Renal pelvis (tissue), 4 donors: Measurements from ENCODE around the gene TMEM88. TPM values are rescaled to one million over a fixed set of nuclear protein-coding genes. Genes with fewer than 3 reads are reported as not detected.

Experiments
- DNase-seq: peaks from one replicate; pipeline ENCODE4 v3.0.0-alpha.2; 2013
- polyA plus RNA-seq, 3 donors: library from polyadenylated mRNA; unstranded; fragments of 120-200 nt; gene quantifications; one replicate each; pipeline ENCODE4 v1.2.1, GENCODE V29; 2013; ENCODE audit not compliant: insufficient read length in 3 of 3

The TMEM88 gene
- polyA plus RNA-seq, 3 donors, result 25.9 to 32.4 (median 26.0) TPM

DNA sequence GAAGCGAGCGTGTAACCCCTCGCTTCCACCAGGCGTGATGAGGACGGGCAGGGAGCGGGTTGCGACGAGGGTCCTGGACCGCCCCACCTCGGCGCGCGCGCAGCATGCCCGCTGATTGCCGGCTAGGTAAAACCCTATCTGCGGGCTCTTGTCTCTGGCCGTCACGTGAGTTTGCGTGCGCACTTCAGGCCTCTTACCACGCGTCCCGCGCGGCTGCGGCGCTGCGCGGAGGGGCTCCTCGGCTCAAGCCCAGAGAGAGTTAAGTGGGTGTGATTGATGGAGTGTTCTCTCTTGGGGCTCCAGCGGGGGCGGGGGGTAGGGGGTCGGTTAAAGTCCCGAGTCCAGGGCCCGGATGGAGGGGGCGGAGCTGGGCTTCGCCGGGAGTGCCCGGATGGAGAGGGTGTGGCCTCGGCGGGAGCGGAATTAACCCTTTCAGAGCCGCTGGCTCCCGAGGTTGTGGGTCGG is 12.9 kb upstream of the TMEM88 start:
- peak; percentile 92 for DNase-seq

DNA sequence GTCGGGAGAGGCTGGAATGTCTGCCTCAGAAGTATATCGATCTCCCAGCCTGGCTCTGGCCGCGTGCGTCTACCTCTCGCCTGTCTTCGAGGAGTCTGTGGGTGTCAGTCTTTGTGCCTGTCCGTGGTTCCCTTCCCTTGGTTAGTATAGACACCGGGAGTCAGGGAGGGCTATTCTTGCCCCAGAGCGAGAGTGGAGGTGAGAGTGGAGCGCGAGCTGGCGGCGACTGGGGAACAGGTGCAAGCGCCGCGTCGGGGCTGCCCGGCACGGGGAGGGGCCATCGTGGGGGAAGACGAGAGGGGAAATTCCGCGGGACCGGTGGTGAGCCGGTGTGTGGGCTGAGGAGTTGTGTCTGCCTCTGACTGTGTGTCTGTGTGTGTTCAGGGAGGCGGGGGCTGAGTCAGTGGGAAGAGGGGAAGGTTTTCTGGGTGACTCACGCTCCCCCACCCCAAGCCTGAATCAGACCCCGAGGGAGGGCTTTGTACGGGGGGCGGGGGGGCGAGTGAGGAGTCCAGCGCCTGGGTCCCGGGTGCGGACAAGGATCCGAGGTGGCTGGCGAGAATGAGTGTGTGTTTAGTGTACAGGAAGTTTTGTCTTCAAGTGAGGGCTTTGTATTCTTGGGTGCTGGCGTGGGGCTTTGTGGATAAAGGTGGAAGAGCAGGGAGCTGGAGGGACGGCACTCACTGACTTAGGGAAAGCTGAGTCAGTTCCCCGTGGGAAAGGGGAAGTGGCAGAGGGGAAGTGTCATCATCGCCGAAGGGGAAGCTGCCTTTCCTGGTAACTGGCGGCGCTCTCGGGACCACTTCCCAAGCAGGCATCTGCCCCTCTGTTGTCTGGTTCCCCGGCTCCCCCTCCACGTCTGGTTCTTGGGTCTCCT is 12.2 kb upstream of the TMEM88 start:
- DNase-seq, result peak; percentile 40

DNA sequence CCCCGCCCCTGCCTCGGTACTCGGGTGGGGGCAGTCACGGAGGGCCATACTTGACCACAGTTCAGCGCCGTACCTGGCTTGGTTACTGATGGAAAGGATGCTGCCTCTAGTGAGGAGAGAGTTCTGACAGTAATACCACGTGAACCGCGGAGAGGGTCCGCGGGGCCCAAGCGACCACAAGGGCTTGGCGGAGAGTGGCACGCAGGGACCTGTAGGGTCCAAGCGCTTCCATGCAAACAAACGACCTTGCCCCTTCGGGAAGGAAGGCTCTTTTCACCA is 11.7 kb upstream of the TMEM88 start:
- DNase-seq, result no peak

DNA sequence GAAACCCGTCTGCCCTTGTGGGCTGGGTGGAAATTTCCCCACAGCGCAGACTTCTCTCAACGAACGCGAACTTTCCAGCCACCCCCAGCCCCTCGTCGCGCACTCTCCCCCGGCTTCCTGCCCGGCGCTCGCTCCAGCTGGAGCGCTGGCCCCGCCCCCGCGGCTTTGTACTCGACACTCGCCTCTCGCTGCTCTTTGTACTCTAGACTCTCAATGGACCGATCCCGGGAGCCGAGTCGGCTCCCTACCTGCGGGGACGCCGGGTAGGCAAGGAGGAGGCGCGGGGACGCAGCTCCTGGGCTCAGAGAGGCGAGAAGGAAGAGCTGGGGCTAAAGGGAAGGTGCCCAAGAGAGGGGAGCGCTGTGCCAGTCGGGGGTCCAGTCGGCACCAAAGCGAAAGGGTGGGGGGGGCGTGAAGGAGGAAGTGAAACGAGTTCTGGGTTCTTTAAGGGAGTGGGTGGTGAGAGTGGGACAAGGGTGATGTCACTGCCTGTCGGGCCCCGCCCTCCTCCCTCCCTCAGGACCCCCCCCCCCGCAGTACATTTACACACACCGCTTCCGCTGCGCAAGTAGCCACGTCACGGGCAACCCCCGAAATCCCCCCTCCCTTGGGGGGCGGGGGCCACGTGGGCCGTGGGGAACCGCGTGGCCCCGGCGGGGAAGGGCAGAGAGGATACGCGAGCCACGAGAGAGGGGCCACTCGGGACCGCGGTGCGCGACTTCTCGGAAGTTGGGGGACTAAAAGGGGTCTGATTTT is 11.2 kb upstream of the TMEM88 start:
- peak; percentile 84 for DNase-seq

DNA sequence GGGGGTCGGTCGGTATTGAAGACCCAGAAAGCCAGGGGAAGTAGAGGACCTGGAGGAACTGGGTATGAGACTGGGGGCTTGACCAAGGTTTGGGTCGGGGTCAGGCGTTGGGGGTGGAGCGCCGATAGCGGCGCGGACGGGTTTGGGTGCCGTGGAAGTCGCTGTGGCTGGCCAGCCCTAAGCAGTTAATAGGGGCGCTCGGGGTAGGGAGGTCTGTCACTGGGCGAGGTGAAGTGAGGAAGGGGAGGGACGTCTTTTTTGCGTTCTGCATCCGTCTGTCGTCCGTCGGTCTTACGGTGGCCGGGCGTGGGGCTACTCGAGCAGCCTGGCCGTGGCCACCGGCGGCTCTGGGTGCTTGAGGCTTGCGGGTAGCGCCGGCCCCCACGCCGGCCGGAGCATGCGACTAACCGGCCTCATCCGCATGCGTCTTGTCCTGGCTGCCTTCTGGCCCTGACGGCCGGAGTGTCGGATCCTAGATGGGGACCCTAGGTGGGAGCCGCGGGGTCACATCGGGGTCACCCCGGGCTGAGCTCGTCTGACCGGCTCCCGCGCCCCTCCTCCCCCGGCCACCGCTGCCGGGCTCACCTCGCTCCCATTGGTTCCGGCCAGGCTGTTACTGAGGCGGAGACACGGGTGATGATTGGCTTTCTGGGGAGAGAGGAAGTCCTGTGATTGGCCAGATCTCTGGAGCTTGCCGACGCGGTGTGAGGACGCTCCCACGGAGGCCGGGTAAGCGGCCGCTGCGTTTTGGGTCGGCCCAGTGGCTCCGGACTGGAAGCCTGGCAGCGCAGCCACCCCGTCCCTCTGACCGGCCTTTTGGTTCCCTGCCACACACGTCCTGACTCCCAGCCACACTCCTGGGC is 10.3 kb upstream of the TMEM88 start:
- DNase-seq, result peak; percentile 95

DNA sequence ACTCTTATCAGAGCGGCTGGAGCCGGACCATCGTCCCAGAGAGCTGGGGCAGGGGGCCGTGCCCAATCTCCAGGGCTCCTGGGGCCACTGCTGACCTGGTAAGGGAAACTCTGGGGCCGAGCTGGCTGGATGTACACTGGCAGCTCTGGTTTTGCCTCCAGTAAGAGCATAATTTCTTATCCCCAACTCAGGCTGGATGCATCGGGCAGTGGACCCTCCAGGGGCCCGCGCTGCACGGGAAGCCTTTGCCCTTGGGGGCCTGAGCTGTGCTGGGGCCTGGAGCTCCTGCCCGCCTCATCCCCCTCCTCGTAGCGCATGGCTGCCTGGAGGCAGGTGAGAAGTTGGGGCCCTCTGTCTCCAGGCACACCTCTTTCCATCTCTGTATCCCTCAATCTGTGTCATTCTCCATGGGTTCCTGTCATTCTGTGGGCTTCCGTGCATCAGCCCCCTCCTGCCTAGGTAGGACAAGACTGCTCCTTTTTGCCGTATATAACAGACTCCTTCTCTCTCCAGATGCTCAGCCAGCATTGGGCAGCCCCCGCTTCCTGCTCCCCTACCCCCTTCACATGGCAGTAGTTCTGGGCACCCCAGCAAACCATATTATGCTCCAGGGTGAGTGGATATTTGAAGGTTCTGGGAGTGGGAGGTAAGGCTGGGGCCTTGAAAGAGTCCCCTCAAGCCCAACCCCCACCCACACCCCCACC is 9.4 kb upstream of the TMEM88 start:
- DNase-seq, result no peak

DNA sequence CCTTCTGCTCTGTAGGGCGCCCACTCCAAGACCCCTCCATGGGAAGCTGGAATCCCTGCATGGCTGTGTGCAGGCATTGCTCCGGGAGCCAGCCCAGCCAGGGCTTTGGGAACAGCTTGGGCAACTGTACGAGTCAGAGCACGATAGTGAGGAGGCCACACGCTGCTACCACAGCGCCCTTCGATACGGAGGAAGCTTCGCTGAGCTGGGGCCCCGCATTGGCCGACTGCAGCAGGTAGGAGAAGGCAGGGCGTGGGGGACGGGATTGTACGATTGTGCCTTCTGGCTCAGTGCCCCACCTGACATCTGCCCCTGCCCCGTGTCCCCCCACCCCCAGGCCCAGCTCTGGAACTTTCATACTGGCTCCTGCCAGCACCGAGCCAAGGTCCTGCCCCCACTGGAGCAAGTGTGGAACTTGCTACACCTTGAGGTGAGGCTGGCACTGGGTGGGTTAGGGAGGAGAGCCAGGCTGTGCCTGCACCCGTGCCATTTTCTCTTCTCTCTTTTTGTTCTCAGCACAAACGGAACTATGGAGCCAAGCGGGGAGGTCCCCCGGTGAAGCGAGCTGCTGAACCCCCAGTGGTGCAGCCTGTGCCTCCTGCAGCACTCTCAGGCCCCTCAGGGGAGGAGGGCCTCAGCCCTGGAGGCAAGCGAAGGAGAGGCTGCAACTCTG is 8.7 kb upstream of the TMEM88 start:
- DNase-seq, result no peak

DNA sequence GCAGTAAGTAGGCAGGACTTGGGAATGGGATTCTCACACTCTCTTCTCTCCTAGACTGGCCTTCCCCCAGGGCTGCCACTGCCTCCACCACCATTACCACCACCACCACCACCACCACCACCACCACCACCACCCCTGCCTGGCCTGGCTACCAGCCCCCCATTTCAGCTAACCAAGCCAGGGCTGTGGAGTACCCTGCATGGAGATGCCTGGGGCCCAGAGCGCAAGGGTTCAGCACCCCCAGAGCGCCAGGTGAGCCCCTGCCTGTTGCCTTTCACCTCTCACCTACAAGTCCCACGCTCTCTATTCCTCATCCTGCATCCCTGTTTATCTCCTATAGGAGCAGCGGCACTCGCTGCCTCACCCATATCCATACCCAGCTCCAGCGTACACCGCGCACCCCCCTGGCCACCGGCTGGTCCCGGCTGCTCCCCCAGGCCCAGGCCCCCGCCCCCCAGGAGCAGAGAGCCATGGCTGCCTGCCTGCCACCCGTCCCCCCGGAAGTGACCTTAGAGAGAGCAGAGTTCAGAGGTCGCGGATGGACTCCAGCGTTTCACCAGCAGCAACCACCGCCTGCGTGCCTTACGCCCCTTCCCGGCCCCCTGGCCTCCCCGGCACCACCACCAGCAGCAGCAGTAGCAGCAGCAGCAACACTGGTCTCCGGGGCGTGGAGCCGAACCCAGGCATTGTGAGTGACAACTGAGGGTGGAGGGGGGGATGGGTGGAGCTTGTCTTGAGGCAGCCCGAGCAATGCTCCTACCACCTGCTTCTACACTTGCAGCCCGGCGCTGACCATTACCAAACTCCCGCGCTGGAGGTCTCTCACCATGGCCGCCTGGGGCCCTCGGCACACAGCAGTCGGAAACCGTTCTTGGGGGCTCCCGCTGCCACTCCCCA is 7.9 kb upstream of the TMEM88 start:
- DNase-seq, result no peak

DNA sequence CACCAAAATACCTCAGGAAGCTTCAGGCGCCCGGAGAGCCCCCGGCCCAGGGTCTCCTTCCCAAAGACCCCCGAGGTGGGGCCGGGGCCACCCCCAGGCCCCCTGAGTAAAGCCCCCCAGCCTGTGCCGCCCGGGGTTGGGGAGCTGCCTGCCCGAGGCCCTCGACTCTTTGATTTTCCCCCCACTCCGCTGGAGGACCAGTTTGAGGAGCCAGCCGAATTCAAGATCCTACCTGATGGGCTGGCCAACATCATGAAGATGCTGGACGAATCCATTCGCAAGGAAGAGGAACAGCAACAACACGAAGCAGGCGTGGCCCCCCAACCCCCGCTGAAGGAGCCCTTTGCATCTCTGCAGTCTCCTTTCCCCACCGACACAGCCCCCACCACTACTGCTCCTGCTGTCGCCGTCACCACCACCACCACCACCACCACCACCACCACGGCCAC is 6.7 kb upstream of the TMEM88 start:
- no peak for DNase-seq

DNA sequence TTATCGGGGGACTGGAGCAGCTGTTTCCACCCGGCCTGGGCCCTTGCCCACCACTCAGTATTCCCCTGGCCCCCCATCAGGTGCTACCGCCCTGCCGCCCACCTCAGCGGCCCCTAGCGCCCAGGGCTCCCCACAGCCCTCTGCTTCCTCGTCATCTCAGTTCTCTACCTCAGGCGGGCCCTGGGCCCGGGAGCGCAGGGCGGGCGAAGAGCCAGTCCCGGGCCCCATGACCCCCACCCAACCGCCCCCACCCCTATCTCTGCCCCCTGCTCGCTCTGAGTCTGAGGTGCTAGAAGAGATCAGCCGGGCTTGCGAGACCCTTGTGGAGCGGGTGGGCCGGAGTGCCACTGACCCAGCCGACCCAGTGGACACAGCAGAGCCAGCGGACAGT is 6.1 kb upstream of the TMEM88 start:
- no peak for DNase-seq

DNA sequence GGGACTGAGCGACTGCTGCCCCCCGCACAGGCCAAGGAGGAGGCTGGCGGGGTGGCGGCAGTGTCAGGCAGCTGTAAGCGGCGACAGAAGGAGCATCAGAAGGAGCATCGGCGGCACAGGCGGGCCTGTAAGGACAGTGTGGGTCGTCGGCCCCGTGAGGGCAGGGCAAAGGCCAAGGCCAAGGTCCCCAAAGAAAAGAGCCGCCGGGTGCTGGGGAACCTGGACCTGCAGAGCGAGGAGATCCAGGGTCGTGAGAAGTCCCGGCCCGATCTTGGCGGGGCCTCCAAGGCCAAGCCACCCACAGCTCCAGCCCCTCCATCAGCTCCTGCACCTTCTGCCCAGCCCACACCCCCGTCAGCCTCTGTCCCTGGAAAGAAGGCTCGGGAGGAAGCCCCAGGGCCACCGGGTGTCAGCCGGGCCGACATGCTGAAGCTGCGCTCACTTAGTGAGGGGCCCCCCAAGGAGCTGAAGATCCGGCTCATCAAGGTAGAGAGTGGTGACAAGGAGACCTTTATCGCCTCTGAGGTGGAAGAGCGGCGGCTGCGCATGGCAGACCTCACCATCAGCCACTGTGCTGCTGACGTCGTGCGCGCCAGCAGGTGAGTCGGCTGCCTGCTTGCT is 5.6 kb upstream of the TMEM88 start:
- DNase-seq, result no peak

DNA sequence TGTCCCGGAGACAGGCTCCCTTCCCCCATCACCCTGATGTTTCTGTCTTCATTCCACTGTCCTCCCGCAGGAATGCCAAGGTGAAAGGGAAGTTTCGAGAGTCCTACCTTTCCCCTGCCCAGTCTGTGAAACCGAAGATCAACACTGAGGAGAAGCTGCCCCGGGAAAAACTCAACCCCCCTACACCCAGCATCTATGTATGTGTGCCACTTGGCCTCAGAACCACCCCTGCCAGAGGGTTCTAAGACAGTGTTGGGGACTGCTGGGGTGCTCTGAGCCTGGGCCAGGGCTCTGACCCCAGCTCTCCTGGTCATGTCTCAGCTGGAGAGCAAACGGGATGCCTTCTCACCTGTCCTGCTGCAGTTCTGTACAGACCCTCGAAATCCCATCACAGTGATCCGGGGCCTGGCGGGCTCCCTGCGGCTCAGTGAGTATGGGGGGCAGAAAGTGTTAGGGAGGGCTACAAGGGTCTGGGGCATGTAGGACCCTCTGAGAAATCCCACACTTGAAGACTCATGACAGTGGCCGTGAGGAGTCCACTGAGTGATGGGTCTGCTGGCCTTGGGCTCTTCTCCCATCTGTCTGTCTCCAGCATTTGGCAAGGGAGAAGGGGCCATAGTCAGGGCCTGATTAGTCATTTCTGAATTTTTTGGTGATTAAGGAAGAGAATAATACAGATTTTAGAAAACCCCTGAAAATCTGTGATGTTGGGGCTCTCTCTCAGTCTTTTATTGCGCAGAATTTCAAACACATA is 4.9 kb upstream of the TMEM88 start:
- DNase-seq, result no peak

DNA sequence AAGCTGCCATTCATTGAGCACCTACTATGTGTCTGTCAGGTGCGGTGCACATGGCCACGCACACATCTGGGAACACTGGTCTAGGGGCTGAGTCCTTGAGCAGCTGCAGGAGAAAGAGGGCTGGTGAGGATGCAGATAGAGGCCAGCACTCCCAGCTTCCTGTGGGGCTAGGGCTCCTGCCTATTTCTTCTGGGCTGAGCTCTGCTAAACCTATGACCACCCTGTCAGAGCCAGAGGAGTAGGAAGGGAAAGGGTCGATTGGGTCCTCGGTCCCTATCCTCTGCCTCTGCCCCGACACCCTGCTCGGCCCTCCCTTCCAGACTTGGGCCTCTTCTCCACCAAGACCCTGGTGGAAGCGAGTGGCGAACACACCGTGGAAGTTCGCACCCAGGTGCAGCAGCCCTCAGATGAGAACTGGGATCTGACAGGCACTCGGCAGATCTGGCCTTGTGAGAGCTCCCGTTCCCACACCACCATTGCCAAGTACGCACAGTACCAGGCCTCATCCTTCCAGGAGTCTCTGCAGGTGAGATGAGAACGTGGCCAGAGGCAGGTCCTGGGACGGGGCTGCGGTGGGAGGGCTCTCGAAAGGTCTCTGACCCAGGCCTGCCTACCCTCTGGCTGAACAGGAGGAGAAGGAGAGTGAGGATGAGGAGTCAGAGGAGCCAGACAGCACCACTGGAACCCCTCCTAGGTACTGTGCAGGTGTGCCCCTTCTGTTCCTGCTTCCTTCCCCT is 4.0 kb upstream of the TMEM88 start:
- DNase-seq, result no peak

DNA sequence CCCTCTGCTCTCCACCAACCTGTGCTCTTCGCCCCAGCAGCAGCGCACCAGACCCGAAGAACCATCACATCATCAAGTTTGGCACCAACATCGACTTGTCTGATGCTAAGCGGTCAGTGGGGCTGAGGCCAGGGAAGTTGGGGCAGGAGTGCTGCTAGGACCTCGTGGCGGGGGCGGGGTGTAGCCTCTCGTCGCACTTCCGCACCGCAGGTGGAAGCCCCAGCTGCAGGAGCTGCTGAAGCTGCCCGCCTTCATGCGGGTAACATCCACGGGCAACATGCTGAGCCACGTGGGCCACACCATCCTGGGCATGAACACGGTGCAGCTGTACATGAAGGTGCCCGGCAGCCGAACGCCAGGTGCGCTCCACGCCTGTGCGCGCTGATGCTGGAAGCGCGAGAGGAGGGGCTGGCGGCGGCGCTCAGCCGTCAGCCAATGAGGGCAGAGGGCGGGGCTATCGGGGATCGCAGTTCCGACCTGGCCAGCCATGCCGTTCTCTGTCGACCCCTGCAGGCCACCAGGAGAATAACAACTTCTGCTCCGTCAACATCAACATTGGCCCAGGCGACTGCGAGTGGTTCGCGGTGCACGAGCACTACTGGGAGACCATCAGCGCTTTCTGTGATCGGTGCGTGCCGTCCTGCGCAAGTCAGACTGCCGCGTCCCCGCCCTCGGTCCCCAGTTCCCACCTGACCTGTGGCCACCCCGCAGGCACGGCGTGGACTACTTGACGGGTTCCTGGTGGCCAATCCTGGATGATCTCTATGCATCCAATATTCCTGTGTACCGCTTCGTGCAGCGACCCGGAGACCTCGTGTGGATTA is 3.2 kb upstream of the TMEM88 start:
- peak; percentile 86 for DNase-seq

DNA sequence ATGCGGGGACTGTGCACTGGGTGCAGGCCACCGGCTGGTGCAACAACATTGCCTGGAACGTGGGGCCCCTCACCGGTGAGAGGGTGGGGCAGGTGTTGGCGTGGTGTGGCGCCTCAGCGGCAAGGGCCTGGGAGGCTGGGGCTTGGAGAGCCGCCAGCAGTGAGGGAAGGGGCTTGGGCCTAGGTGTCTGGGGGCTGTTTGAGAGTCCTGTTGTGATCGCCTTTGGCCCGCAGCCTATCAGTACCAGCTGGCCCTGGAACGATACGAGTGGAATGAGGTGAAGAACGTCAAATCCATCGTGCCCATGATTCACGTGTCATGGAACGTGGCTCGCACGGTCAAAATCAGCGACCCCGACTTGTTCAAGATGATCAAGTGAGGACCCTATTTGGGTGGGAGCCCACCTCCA is 2.6 kb upstream of the TMEM88 start:
- DNase-seq, result no peak

DNA sequence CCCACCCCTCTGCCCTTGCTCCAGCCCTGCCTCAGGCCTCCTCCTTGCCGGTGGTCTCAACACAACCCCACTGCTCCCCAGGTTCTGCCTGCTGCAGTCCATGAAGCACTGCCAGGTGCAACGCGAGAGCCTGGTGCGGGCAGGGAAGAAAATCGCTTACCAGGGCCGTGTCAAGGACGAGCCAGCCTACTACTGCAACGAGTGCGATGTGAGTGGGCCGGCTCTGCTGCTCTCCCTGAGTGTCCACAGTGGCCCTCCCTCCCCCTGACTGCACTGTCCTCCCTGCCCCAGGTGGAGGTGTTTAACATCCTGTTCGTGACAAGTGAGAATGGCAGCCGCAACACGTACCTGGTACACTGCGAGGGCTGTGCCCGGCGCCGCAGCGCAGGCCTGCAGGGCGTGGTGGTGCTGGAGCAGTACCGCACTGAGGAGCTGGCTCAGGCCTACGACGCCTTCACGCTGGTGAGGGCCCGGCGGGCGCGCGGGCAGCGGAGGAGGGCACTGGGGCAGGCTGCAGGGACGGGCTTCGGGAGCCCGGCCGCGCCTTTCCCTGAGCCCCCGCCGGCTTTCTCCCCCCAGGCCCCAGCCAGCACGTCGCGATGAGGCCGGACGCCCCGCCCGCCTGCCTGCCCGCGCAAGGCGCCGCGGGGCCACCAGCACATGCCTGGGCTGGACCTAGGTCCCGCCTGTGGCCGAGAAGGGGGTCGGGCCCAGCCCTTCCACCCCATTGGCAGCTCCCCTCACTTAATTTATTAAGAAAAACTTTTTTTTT is 1.8 kb upstream of the TMEM88 start:
- no peak for DNase-seq
